Muscle of leg (tissue), 11 donors: Measurements from ENCODE around the gene CRYBG2. TPM values are rescaled to one million over a fixed set of nuclear protein-coding genes. Genes with fewer than 3 reads are reported as not detected.

Experiments
- DNase-seq: peaks from one replicate; pipeline ENCODE4 v3.0.0; 2013
- H3K27ac ChIP-seq: one replicate; pipeline ENCODE4 v1.5.1; 2013; ENCODE audit warnings: mild to moderate bottlenecking, low read length, control low read depth
- H3K27me3 ChIP-seq: one replicate; pipeline ENCODE4 v1.6.1; 2013; ENCODE audit warnings: low read length; ENCODE audit not compliant: control insufficient read depth, insufficient read depth
- H3K36me3 ChIP-seq: one replicate; pipeline ENCODE4 v1.6.1; 2013; ENCODE audit warnings: low read length; ENCODE audit not compliant: control insufficient read depth, insufficient read depth
- H3K4me1 ChIP-seq: one replicate; pipeline ENCODE4 v1.6.1; 2013; ENCODE audit warnings: low read length; ENCODE audit not compliant: control insufficient read depth, insufficient read depth
- H3K4me3 ChIP-seq: one replicate; pipeline ENCODE4 v1.5.1; 2013; ENCODE audit warnings: low read length, control low read depth
- H3K9me3 ChIP-seq: replicated peaks from 2 replicates; pipeline ENCODE4 v1.6.1; 2013; ENCODE audit warnings: low read depth, low read length; ENCODE audit not compliant: control insufficient read depth
- WGBS: methylation state at CpG from one replicate; pipeline ENCODE4 v1.1.5; 2013; ENCODE audit warnings: missing lambda C conversion rate; ENCODE audit not compliant: insufficient coverage; 5-methylcytosine and 5-hydroxymethylcytosine counted together
- polyA plus RNA-seq, 8 donors: library from polyadenylated mRNA; unstranded; fragments of 120-200 nt; gene quantifications; one replicate each; pipeline versions ENCODE4 v1.2.1 to v1.2.3, GENCODE V29; 2013; ENCODE audit warnings: inconsistent platforms in 1 of 8, low replicate concordance in 1 of 8; ENCODE audit not compliant: insufficient read length in 8 of 8, insufficient read depth in 1 of 8
- total RNA-seq: library from RNA; stranded (reverse); fragments of 120-200 nt; gene quantifications from one replicate; pipeline ENCODE4 v1.2.4, GENCODE V29; 2013

The CRYBG2 gene
- total and polyA plus RNA-seq, 9 donors, result 0.07 to 1.6 (median 0.20) TPM; not detected in 4

DNA sequence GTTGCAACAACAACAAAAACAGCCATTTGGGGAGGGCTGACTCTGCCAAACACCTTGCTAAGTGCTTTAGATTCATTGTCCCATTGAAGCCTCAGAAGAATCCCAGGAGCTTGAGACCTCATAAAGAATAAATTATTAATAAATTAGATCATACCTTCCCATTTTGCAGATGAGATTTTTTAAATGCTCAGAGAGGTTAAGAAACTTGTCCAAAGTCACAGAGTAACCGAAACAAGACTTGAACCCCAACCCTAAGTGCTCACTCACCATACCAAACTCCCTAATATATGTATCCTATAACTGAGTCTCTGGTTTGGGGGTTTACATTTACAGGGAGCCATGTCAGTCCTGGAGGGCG is 3.6 kb downstream of the CRYBG2 start:
- Histone ChIP-seq H3K4me1 (no peaks in the 10 kb centered on the region), H3K27me3 (peaks cover 6% of the 10 kb centered on the region), H3K36me3 (no peaks in the 10 kb centered on the region), H3K9me3 (no peaks in the 10 kb centered on the region), H3K4me3 (no peak overlapping the region), H3K27ac (no peak overlapping the region)
- 40% methylated on average over 1 of the region's 2 CpGs for WGBS
- DNase-seq, result no peak

DNA sequence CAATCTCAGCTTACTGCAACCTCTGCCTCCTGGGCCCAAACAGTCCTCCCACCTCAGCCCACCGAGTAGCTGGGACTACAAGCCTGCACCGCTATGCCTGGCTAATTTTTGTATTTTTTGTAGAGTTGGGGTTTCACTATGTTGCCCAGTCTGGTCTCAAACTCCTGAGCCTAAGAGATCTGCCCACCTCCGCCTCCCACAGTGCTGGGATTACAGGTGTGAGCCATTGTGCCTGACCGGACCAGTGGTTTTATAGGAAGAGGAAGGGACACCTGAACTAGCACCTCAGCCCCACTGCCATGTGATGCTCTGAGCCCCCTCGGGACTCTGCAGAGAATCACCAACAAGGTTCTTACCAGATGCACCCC is 4.1 kb downstream of the CRYBG2 start:
- DNase-seq, result no peak
- H3K27ac ChIP-seq, result no peak overlapping the region
- H3K27me3 ChIP-seq, result peaks cover 6% of the 10 kb centered on the region
- H3K4me3 ChIP-seq, result no peak overlapping the region
- H3K4me1 ChIP-seq, result no peaks in the 10 kb centered on the region
- WGBS, result 80% methylated on average over 1 of the region's 5 CpGs
- H3K9me3 ChIP-seq, result no peaks in the 10 kb centered on the region
- no peaks in the 10 kb centered on the region for H3K36me3 ChIP-seq

DNA sequence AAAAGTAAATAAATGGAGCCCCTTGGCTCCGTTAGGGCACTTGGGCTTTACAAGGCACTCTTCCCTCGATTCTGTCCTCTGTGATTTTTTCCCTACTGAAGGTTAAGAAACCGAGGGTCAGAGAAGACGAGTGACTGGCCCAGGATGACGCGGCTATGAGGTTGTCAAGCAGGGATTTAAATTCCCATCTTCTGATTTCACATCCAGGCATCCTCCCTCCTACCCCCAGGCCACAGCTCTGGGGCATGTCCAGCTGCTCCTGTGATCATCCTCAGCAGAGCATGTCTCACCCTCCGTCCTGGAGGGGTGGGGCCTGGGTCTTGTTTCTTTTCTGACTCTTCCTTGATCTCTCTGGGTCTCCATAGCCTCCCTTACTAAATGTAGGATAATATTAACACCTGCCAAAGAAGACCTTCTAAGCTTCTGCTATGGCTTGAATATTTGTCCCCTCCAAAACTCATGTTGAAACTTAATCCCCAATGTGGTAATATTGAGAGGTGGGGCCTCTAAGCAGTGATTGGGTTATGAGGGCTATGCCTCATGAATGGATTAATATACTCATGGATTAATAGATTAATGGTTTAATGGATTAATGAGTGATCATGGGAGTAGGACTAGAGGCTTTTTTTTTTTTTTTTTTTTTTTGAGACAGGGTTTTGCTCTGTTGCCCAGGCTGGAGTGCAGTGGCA is 4.6 kb downstream of the CRYBG2 start:
- H3K4me1 ChIP-seq, result no peaks in the 10 kb centered on the region
- H3K27ac ChIP-seq, result no peak overlapping the region
- DNase-seq, result no peak
- 72% methylated on average over 3 of the region's 7 CpGs for WGBS
- peaks cover 4% of the 10 kb centered on the region for H3K27me3 ChIP-seq
- H3K4me3 ChIP-seq, result no peak overlapping the region
- no peaks in the 10 kb centered on the region for H3K36me3 ChIP-seq
- no peaks in the 10 kb centered on the region for H3K9me3 ChIP-seq

DNA sequence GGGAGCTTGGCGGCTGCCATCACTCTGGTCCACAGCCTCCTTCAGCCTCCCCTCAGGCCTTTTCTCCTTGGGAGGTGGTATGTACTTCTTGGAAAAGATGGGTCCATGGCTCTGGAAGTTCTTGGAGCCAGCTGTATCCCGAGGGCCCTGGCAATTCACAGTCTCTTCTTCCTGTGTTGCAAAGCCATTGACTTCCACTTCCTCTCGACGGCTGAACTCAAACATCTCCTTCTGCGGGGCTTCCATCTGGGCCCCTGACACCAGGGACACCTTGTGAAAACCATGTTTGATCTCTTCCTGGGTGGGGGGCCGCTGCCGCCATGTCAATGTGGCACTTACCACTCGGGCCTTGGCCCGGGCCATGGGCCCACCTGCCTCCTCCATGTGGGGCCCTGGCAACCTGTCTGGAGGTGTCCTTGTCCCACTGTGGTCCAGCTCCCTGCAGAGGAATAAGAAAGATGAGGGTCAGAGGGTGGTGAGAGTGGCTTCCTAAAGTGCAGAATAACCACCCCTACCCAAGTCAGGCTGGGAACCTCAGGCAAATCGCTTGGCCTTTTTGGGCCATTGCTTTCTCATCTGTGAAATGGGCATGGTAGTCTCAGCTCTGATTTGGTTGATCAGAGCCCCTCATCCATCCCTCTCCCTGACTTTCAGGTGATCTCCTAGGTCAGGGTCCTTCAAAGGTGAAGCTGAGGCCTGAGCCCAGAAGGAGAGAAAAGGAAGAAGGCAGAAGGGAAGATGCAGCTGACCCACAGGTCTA is 7.5 kb downstream of the CRYBG2 start:
- WGBS, result 38% methylated on average over 5 of the region's 10 CpGs
- Histone ChIP-seq H3K4me3 (no peak overlapping the region), H3K27ac (no peak overlapping the region), H3K9me3 (no peaks in the 10 kb centered on the region), H3K36me3 (no peaks in the 10 kb centered on the region), H3K27me3 (peaks cover 2% of the 10 kb centered on the region), H3K4me1 (no peaks in the 10 kb centered on the region)
- DNase-seq, result no peak

DNA sequence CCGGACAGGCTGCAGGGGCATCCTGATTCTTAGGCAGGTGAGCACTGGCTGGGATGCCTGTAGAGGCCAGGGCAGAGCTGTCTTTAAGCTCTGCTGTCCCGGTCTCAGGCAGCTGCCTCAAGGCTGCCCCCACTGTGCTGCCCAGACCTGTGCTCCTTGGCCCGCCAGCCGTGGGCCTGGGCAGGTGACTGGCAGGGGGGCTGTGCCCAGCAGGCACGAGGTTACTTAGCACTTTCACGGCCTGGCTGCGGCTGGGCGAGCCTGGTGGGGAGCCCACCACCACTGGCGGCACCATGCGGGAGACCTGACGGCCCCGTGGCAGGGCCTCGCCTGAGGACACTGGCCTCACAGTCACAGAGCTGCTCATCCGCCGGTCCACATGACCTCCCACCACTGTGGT is 8.2 kb downstream of the CRYBG2 start:
- H3K4me1 ChIP-seq, result no peaks in the 10 kb centered on the region
- DNase-seq, result no peak
- H3K9me3 ChIP-seq, result no peaks in the 10 kb centered on the region
- peaks cover 2% of the 10 kb centered on the region for H3K27me3 ChIP-seq
- H3K4me3 ChIP-seq, result no peak overlapping the region
- H3K27ac ChIP-seq, result no peak overlapping the region
- H3K36me3 ChIP-seq, result no peaks in the 10 kb centered on the region
- 78% methylated on average over 15 of the region's 15 CpGs for WGBS

DNA sequence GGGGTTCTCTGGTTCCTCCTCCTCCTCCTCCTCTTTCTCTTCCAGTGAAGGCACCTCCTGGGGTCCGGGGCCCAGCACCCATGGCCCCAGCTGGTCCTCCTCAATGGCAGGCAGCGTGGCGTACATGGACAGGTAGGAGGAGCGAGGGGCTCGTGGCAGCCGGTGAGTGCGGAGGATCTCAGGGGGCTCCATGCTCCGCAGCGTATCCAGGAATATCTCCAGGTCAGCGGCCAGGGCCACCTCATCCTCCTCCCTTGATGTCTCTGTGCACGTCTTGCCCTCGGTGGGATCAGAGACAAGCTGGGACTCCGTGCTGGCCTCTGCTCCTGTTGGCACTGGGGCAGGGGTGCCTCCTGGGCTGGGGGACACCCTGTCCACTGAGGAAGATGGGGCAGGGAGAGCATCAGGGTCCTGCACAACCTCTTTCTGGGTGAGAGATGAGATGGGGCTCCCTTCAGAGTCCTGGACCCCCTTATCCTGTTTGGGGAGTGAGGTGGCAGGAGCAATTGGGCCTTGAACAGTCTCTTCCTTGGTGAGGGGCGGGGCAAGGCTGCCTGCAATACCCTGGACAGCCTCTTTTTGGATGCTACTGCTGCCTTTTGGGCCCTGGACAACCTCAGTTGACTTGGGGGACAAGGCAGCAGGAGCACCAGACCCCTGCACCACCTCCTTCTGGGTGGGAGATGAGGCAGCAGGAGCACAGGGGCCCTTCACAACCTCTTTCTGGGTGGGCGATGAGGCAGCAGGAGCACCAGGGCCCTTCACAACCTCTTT is 9.6 kb downstream of the CRYBG2 start:
- Histone ChIP-seq H3K4me3 (no peak overlapping the region), H3K36me3 (no peaks in the 10 kb centered on the region), H3K27me3 (peaks cover 2% of the 10 kb centered on the region), H3K9me3 (no peaks in the 10 kb centered on the region), H3K27ac (no peak overlapping the region), H3K4me1 (no peaks in the 10 kb centered on the region)
- no peak for DNase-seq
- WGBS, result 92% methylated on average over 14 of the region's 15 CpGs

DNA sequence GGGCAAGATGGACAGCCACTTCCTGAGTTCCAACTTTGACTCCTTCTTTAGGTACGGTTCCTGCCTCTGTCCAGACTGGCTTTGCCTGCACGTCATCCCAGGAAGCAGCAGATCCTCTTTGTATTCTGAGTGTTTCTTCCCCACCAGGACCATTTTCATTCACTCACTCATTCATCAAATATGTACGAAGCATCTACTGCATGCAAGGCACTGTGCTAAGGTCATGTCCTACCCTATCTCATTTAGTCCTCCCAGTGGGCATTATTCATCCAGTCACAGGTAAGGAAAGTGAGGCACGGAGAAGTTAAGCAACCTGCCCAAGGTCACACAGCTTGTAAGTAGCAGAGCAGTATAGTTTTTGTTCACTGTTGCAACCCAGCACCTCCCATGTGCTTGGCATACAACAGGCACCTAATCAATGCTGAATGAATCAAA is 13.9 kb downstream of the CRYBG2 start:
- H3K27ac ChIP-seq, result no peak overlapping the region
- H3K36me3 ChIP-seq, result no peaks in the 10 kb centered on the region
- 29% methylated on average over 2 of the region's 4 CpGs for WGBS
- peaks cover 11% of the 10 kb centered on the region for H3K4me1 ChIP-seq
- no peak overlapping the region for H3K4me3 ChIP-seq
- no peak for DNase-seq
- H3K27me3 ChIP-seq, result peaks cover 35% of the 10 kb centered on the region
- no peaks in the 10 kb centered on the region for H3K9me3 ChIP-seq

DNA sequence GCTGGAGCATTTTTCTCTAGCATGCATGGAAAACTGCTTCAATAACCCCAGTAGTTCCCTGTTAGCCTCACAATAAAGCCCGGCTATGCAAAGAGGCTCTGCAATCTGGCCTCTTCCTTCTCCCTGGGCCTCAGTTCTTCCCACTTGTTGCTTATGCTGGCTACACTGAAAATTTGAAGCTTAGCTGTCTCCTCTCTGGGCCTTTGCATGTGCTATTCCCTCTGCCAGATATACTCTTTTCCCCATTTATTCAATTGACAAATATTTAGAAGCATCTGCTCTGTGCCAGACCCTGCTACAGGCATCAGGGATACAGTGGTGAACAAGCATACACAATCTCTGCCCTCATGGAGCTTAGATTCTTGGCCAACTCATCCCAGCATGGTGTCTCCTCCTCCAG is 15.3 kb downstream of the CRYBG2 start:
- Histone ChIP-seq H3K36me3 (no peaks in the 10 kb centered on the region), H3K4me3 (no peak overlapping the region), H3K27ac (no peak overlapping the region), H3K9me3 (no peaks in the 10 kb centered on the region), H3K4me1 (peaks cover 11% of the 10 kb centered on the region), H3K27me3 (peaks cover 41% of the 10 kb centered on the region)
- WGBS, result 42% methylated on average over 1 of the region's 1 CpG
- DNase-seq, result no peak

DNA sequence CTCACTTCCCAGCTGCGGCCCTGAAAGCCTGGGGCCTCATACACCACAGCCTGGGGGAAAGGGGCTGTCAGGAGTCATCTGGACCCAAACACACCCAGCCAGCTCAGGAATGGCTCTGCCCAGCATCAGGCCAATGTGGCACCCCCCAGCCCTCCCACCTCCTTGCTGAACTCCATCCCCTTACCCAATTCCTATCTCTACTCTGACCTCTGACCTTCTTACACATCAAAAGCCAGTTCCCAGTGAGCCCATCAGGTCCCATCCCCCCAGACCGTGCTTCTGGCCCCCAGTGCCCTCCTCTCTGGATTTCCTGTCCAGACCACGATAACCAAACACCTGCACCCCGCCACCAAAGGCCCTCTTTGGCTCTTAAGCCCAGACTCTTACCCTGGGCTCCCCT is 16.3 kb downstream of the CRYBG2 start:
- Histone ChIP-seq H3K27ac (no peak overlapping the region), H3K9me3 (no peaks in the 10 kb centered on the region), H3K27me3 (peaks cover 41% of the 10 kb centered on the region), H3K36me3 (no peaks in the 10 kb centered on the region), H3K4me3 (no peak overlapping the region), H3K4me1 (peaks cover 11% of the 10 kb centered on the region)
- 43% methylated on average over 3 of the region's 4 CpGs for WGBS
- DNase-seq, result no peak

DNA sequence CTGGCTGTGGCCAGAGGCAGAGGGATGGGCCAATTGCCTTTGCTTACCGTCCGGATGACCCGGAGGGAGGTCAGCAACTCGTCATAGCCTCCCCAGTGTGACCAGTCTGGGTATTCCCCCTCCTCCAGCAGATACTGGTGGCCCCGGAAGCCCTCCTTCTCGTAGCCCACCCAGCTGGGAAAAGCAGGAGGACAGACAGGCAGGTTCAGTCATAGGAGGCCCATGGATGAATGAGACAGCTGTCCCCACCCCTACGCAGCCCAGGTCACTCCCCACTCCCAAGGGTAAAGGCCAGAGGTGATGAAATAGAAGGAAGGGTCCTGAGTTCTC is 16.8 kb downstream of the CRYBG2 start:
- H3K4me1 ChIP-seq, result peaks cover 11% of the 10 kb centered on the region
- H3K36me3 ChIP-seq, result no peaks in the 10 kb centered on the region
- H3K27me3 ChIP-seq, result peaks cover 41% of the 10 kb centered on the region
- WGBS, result no CpG with 5 or more reads among the region's 7 CpGs
- no peak overlapping the region for H3K4me3 ChIP-seq
- DNase-seq, result no peak
- H3K27ac ChIP-seq, result no peak overlapping the region
- H3K9me3 ChIP-seq, result no peaks in the 10 kb centered on the region
